Astrocyte (in vitro differentiated cells and primary cell): ENCODE results near the gene CHD6.

Experiments used
- CTCF ChIP-seq: IDR thresholded peaks from 2 replicates; pipeline ENCODE4 v1.5.1; 2011; ENCODE audit warnings: low read depth, mild to moderate bottlenecking, inconsistent platforms, low read length, moderate library complexity; ENCODE audit not compliant: insufficient read depth
- EZH2 ChIP-seq: IDR thresholded peaks from 2 replicates; pipeline ENCODE4 v1.6.1; 2012; ENCODE audit warnings: mild to moderate bottlenecking, low read length, inconsistent platforms; ENCODE audit not compliant: insufficient read depth

GRCh38 chr20:41501376-41501775 lies 116.8 kb downstream of the CHD6 start:
- TF ChIP-seq EZH2 (no peak), CTCF (no peak)
